Psoas muscle (tissue), 8 donors: ENCODE results near the gene SET. TPM values are rescaled to one million over a fixed set of nuclear protein-coding genes. Genes with fewer than 3 reads are reported as not detected.

Experiments
- ATAC-seq, 4 donors: fragments of 200-7000 bp; cut with Tn5 transposase; one replicate each; pipeline ENCODE4 v1.9.1; 2020; ENCODE audit warnings: moderate library complexity in 3 of 4, mild to moderate bottlenecking in 2 of 4
- DNase-seq, 2 donors: peaks; one replicate each; pipeline ENCODE4 v3.0.0-alpha.2; 2020
- H3K27ac ChIP-seq: fragments of 200-600 bp; one replicate; pipeline ENCODE4 v1.8.0; 2022
- H3K27me3 ChIP-seq, 3 donors: fragments of 200-600 bp in 1 of 3; one replicate each; pipeline versions ENCODE4 v1.6.1 to v1.8.0; 2013 to 2022; ENCODE audit warnings: low read length in 2 of 3, mild to moderate bottlenecking in 2 of 3, moderate library complexity in 1 of 3; ENCODE audit not compliant: insufficient read depth in 3 of 3
- H3K36me3 ChIP-seq, 2 donors: fragments of 200-600 bp in 1 of 2; one replicate each; pipeline versions ENCODE4 v1.6.1 to v1.8.0; 2013 to 2022; ENCODE audit warnings: low read depth in 1 of 2, mild to moderate bottlenecking in 1 of 2, moderate library complexity in 1 of 2; ENCODE audit not compliant: insufficient read depth in 1 of 2
- H3K4me1 ChIP-seq: fragments of 200-600 bp; one replicate; pipeline ENCODE4 v1.8.0; 2022
- H3K4me3 ChIP-seq: fragments of 200-600 bp; one replicate; pipeline ENCODE4 v1.8.0; 2022; ENCODE audit warnings: mild to moderate bottlenecking
- H3K9me3 ChIP-seq: fragments of 200-600 bp; one replicate; pipeline ENCODE4 v1.8.0; 2022
- WGBS, 3 donors: extraction: QIAGEN DNeasy Blood & Tissue Kit; methylation state at CpG; one replicate each; pipeline versions ENCODE4 v1.1.6 to v1.1.7; 2013; 5-methylcytosine and 5-hydroxymethylcytosine counted together
- intact Hi-C, 2 donors: fragments of 100-400 bp; cut with DNase I; formaldehyde crosslinking; loops; one replicate each; pipeline versions ENCODE4 v1.11.0 to v1.14.2; 2022
- polyA plus RNA-seq, 3 donors: library from polyadenylated mRNA; stranded (reverse); fragments of 200-250 nt; gene quantifications; one replicate each; pipeline ENCODE4 v1.2.3, GENCODE V29; 2013
- total RNA-seq, 4 donors: library from RNA; stranded (reverse); fragmentation: NEBNext Ultra II Directional in 2 of 4; extraction: Animal tissue kit (Norgen Biotek cat#: 25700) in 2 of 4; gene quantifications; one replicate each; pipeline versions ENCODE4 v1.2.1 to v1.2.4, GENCODE V29; 2021 to 2023
- TF ChIP-seq, protein P1 (sequence below): fragments of 200-600 bp; IDR thresholded peaks from one replicate; pipeline ENCODE4 v1.8.0; 2022; ENCODE audit warnings: antibody characterized with exemption
- donor health status: healthy with polysubstance abuse.
- donor health status: DM: no; HTN: no; CAD: no; lungs with moderate emphysema.
- donor health status: Bipolar disorder and iron deficiency.
- donor health status: healthy.
- donor health status: DM: yes; HTN: yes; CAD: no.
- donor health status: DM: no; HTN: no; CAD: no.
- donor health status: DM: no; HTN: no; CAD: no.
- donor health status: DM: yes; HTN: yes; CAD: no.

Gene SET
- total and polyA plus RNA-seq, 7 donors: 141 to 283 (median 228) TPM

DNA sequence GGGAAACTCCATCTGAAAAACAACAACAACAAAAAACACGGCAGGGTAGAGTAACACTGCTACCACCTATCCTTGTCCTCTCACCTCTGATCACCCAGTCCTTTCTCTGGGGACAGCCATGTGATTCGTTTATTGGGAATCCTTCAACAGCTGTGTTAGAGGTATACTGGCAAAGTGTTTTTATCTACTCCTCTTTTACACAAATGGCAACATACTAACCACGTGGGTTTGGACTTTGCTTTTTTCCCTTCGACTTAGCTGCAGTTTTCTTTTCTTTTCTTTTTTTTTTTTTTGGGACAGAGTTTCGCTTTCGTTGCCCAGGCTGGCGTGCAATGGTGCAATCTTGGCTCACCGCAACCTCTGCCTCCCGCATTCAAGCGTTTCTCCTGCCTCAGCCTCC lies 11.2 kb upstream of the SET start:
- no peak for DNase-seq
- no peak for ATAC-seq
- Histone ChIP-seq H3K36me3 (no peaks in the 10 kb centered on the region), H3K9me3 (no peaks in the 10 kb centered on the region), H3K27ac (no peak overlapping the region), H3K27me3 (no peaks in the 10 kb centered on the region), H3K4me3 (no peak overlapping the region), H3K4me1 (no peaks in the 10 kb centered on the region)
- 53 to 73% (median 58%) methylated on average over 10 of the region's 10 CpGs for WGBS, 3 donors
- intact Hi-C loops: no loop called here
- TF ChIP-seq, protein P1, sequence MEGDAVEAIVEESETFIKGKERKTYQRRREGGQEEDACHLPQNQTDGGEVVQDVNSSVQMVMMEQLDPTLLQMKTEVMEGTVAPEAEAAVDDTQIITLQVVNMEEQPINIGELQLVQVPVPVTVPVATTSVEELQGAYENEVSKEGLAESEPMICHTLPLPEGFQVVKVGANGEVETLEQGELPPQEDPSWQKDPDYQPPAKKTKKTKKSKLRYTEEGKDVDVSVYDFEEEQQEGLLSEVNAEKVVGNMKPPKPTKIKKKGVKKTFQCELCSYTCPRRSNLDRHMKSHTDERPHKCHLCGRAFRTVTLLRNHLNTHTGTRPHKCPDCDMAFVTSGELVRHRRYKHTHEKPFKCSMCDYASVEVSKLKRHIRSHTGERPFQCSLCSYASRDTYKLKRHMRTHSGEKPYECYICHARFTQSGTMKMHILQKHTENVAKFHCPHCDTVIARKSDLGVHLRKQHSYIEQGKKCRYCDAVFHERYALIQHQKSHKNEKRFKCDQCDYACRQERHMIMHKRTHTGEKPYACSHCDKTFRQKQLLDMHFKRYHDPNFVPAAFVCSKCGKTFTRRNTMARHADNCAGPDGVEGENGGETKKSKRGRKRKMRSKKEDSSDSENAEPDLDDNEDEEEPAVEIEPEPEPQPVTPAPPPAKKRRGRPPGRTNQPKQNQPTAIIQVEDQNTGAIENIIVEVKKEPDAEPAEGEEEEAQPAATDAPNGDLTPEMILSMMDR: no peak

GRCh38 chr9:128683340-128684064 lies 5.5 kb upstream of the SET start:
- no peak for ATAC-seq
- H3K36me3 ChIP-seq: no peaks in the 10 kb centered on the region
- TF ChIP-seq, protein P1: no peak
- no peak for DNase-seq
- WGBS, 3 donors: 24 to 31% (median 31%) methylated on average over 21 of the region's 21 CpGs
- no peak overlapping the region for H3K27ac ChIP-seq
- no peaks in the 10 kb centered on the region for H3K4me1 ChIP-seq
- peak overlapping the region; percentile 62 for H3K4me3 ChIP-seq
- H3K9me3 ChIP-seq: no peaks in the 10 kb centered on the region
- no peaks in the 10 kb centered on the region for H3K27me3 ChIP-seq
- intact Hi-C loops: no loop called here

DNA sequence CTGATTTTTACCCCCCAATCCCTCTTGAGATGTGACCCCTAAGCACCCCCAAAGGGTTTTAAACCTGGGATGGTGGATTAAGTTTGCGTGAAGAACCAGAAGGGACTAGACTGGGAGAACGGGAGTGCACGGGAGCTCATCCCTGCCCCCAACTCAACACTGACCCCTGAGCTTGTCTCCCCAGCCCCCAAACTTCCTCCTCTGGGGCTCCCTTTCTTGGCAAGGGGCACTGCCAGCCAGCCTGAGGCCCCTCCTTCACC lies 5.0 kb upstream of the SET start:
- Histone ChIP-seq H3K9me3 (no peaks in the 10 kb centered on the region), H3K36me3 (no peaks in the 10 kb centered on the region), H3K4me3 (peak overlapping the region; percentile 62), H3K27me3 (no peaks in the 10 kb centered on the region), H3K4me1 (no peaks in the 10 kb centered on the region), H3K27ac (peak overlapping the region; percentile 10)
- intact Hi-C loops: no loop called here
- DNase-seq (no peak), ATAC-seq (no peak)
- TF ChIP-seq, protein P1: no peak
- 30 to 46% (median 44%) methylated on average over 3 of the region's 3 CpGs for WGBS, 3 donors

GRCh38 chr9:128684325-128685199 lies 4.5 kb upstream of the SET start:
- Histone ChIP-seq H3K4me1 (no peaks in the 10 kb centered on the region), H3K27me3 (no peaks in the 10 kb centered on the region), H3K36me3 (no peaks in the 10 kb centered on the region), H3K27ac (peak overlapping the region; percentile 10), H3K4me3 (peak overlapping the region; percentile 62), H3K9me3 (no peaks in the 10 kb centered on the region)
- 33 to 43% (median 42%) methylated on average over 15 of the region's 15 CpGs for WGBS, 3 donors
- DNase-seq (peak; percentile 47 to 69), ATAC-seq (no peak)
- TF ChIP-seq, protein P1: no peak
- intact Hi-C loops: no loop called here
